Neural cell (in vitro differentiated cells): ENCODE results near the gene SRGAP3. TPM values are rescaled to one million over a fixed set of nuclear protein-coding genes. Genes with fewer than 3 reads are reported as not detected.
A peak's percentile ranks its signal among the peaks of the same experiment; 100 is the strongest.

Source experiments
- H2AFZ ChIP-seq: fragments of 200-600, 300-800 bp; sonication (generic), shearing (Covaris generic); 2 replicates; pipeline ENCODE4 v1.6.0; 2014; ENCODE audit warnings: low read depth, mild to moderate bottlenecking, antibody characterized with exemption, low read length, moderate library complexity
- H3F3A ChIP-seq: fragments of 200-600 bp; shearing (Covaris generic); 2 replicates; pipeline ENCODE4 v1.6.1; 2016; ENCODE audit warnings: mild to moderate bottlenecking, moderate library complexity, mixed read lengths, antibody characterized with exemption, low read length; ENCODE audit not compliant: insufficient read depth, poor library complexity, severe bottlenecking
- H3K27ac ChIP-seq: fragments of 200-600, 300-800 bp; sonication (generic), shearing (Covaris generic); 2 replicates; pipeline ENCODE4 v1.5.1; 2014; ENCODE audit warnings: mild to moderate bottlenecking, low read length, moderate library complexity
- H3K27me3 ChIP-seq: fragments of 300-800, 200-600 bp; sonication (generic), shearing (Covaris generic); 2 replicates; pipeline ENCODE4 v1.6.0; 2014; ENCODE audit warnings: mild to moderate bottlenecking, low read depth, low read length, moderate library complexity; ENCODE audit not compliant: insufficient read depth
- H3K36me3 ChIP-seq: fragments of 300-800, 200-600 bp; sonication (generic), shearing (Covaris generic); 2 replicates; pipeline ENCODE4 v1.5.1; 2014; ENCODE audit warnings: mild to moderate bottlenecking, antibody characterized with exemption, low read length, moderate library complexity; ENCODE audit not compliant: insufficient read depth
- H3K4me2 ChIP-seq: fragments of 300-800, 200-600 bp; sonication (generic), shearing (Covaris generic); 2 replicates; pipeline ENCODE4 v1.6.0; 2014; ENCODE audit warnings: mild to moderate bottlenecking, low read length
- H3K4me3 ChIP-seq: fragments of 300-800, 200-600 bp; sonication (generic), shearing (Covaris generic); 2 replicates; pipeline ENCODE4 v1.5.1; 2014; ENCODE audit warnings: mild to moderate bottlenecking, low read length, moderate library complexity
- H3K79me2 ChIP-seq: fragments of 200-600 bp; shearing (Covaris generic); replicated peaks from 2 replicates; pipeline ENCODE4 v1.6.0; 2014; ENCODE audit warnings: mild to moderate bottlenecking, low read length, moderate library complexity; ENCODE audit not compliant: insufficient read depth
- H3K9ac ChIP-seq: fragments of 300-800, 200-600 bp; sonication (generic), shearing (Covaris generic); 2 replicates; pipeline ENCODE4 v1.6.1; 2016; ENCODE audit warnings: mild to moderate bottlenecking, low read length, mixed read lengths
- H3K9me2 ChIP-seq: fragments of 200-600 bp; shearing (Covaris generic); 2 replicates; pipeline ENCODE4 v1.6.1; 2016; ENCODE audit warnings: mild to moderate bottlenecking, low read length, mixed read lengths; ENCODE audit not compliant: insufficient read depth
- H3K9me3 ChIP-seq: fragments of 200-600, 300-800 bp; sonication (generic), shearing (Covaris generic); 2 replicates; pipeline ENCODE4 v1.6.1; 2016; ENCODE audit warnings: mild to moderate bottlenecking, mixed run types, low read length, moderate library complexity, mixed read lengths
- H4K20me1 ChIP-seq: fragments of 200-600 bp; shearing (Covaris generic); 2 replicates; pipeline ENCODE4 v1.6.1; 2016; ENCODE audit warnings: mild to moderate bottlenecking, mixed run types; ENCODE audit not compliant: insufficient read depth
- EZH2 ChIP-seq: fragments of 200-600, 300-800 bp; shearing (Covaris generic), sonication (generic); IDR thresholded peaks from 2 replicates; pipeline ENCODE4 v1.6.1; 2014; ENCODE audit warnings: antibody characterized with exemption, low read length, borderline replicate concordance, mild to moderate bottlenecking; ENCODE audit not compliant: insufficient read depth, poor library complexity, severe bottlenecking
- MXI1 ChIP-seq: fragments of 450-650 bp; conservative IDR thresholded peaks from 2 replicates; pipeline ENCODE4 v1.6.1; 2014; ENCODE audit warnings: antibody characterized with exemption, mild to moderate bottlenecking; ENCODE audit not compliant: poor library complexity, severe bottlenecking
- POLR2AphosphoS5 ChIP-seq: IDR thresholded peaks from 2 replicates; pipeline ENCODE4 v1.6.1; 2012
- RAD21 ChIP-seq: fragments of 450-650 bp; conservative IDR thresholded peaks from 2 replicates; pipeline ENCODE4 v1.6.1; 2014; ENCODE audit warnings: antibody characterized with exemption, mild to moderate bottlenecking, moderate library complexity
- SMC3 ChIP-seq: fragments of 450-650 bp; conservative IDR thresholded peaks from 2 replicates; pipeline ENCODE4 v1.6.1; 2014; ENCODE audit warnings: antibody characterized with exemption, mild to moderate bottlenecking, moderate library complexity; ENCODE audit not compliant: poor library complexity
- TAF1 ChIP-seq: IDR thresholded peaks from 2 replicates; pipeline ENCODE4 v1.6.1; 2012; ENCODE audit warnings: low read depth
- polyA plus RNA-seq: library from polyadenylated mRNA; depleted of rRNA; stranded (reverse); fragments of >200 nt; gene quantifications from 2 replicates; pipeline ENCODE4 v1.2.3, GENCODE V29; 2014
- TF ChIP-seq, protein P1 (sequence below): IDR thresholded peaks from 2 replicates; pipeline ENCODE4 v1.6.1; 2012; ENCODE audit warnings: borderline replicate concordance
- TF ChIP-seq, protein P2 (sequence below): fragments of 450-650 bp; IDR thresholded peaks from 2 replicates; pipeline ENCODE4 v1.5.1; 2014; ENCODE audit warnings: antibody characterized with exemption, mild to moderate bottlenecking, moderate library complexity; ENCODE audit not compliant: poor library complexity, severe bottlenecking

SRGAP3 gene
- polyA plus RNA-seq, 1 donor from 2014 or later: 31.5 TPM

DNA sequence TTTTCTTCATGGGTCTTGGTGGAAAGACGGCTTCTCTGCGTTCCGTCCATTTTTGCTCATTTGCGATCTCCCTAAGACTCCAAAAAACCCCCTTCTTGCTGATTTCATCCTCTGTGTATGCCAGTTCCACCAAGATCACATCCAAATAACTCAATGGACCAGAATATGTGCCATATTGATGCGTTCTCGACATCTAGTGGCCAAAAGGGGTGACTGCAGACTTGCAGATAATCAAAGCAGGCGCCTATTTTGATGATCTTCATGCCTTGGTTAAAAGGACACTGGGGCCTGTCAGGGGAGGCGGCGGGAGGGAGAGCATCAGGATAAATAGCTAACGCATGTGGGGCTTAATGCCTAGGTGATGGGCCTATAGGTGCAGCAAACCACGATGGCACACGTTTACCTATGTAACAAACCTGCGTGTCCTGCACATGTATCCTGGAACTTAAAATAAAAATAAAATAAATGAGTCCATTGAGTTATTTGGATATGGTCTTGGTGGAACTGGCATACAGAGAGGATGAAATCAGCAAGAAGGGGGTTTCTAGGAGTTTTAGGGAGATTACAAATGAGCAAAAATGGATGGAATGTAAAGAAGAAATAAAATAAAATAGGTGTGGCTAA is 182.0 kb downstream of the SRGAP3 start:
- no peak overlapping the region for H3K9ac ChIP-seq
- peaks cover 4% of the 10 kb centered on the region for H3K9me3 ChIP-seq
- H3K4me2 ChIP-seq: no peak overlapping the region
- H3K36me3 ChIP-seq: peaks cover 4% of the 10 kb centered on the region
- no peak overlapping the region for H2AFZ ChIP-seq
- TF ChIP-seq, protein P1, sequence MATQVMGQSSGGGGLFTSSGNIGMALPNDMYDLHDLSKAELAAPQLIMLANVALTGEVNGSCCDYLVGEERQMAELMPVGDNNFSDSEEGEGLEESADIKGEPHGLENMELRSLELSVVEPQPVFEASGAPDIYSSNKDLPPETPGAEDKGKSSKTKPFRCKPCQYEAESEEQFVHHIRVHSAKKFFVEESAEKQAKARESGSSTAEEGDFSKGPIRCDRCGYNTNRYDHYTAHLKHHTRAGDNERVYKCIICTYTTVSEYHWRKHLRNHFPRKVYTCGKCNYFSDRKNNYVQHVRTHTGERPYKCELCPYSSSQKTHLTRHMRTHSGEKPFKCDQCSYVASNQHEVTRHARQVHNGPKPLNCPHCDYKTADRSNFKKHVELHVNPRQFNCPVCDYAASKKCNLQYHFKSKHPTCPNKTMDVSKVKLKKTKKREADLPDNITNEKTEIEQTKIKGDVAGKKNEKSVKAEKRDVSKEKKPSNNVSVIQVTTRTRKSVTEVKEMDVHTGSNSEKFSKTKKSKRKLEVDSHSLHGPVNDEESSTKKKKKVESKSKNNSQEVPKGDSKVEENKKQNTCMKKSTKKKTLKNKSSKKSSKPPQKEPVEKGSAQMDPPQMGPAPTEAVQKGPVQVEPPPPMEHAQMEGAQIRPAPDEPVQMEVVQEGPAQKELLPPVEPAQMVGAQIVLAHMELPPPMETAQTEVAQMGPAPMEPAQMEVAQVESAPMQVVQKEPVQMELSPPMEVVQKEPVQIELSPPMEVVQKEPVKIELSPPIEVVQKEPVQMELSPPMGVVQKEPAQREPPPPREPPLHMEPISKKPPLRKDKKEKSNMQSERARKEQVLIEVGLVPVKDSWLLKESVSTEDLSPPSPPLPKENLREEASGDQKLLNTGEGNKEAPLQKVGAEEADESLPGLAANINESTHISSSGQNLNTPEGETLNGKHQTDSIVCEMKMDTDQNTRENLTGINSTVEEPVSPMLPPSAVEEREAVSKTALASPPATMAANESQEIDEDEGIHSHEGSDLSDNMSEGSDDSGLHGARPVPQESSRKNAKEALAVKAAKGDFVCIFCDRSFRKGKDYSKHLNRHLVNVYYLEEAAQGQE: no peak
- TF ChIP-seq RAD21 (peak; percentile 65), SMC3 (peak; percentile 67), POLR2AphosphoS5 (no peak)
- TF ChIP-seq, protein P2, sequence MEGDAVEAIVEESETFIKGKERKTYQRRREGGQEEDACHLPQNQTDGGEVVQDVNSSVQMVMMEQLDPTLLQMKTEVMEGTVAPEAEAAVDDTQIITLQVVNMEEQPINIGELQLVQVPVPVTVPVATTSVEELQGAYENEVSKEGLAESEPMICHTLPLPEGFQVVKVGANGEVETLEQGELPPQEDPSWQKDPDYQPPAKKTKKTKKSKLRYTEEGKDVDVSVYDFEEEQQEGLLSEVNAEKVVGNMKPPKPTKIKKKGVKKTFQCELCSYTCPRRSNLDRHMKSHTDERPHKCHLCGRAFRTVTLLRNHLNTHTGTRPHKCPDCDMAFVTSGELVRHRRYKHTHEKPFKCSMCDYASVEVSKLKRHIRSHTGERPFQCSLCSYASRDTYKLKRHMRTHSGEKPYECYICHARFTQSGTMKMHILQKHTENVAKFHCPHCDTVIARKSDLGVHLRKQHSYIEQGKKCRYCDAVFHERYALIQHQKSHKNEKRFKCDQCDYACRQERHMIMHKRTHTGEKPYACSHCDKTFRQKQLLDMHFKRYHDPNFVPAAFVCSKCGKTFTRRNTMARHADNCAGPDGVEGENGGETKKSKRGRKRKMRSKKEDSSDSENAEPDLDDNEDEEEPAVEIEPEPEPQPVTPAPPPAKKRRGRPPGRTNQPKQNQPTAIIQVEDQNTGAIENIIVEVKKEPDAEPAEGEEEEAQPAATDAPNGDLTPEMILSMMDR: peak; percentile 78
- H3K27ac ChIP-seq: no peak overlapping the region
- no peaks in the 10 kb centered on the region for H4K20me1 ChIP-seq
- H3K79me2 ChIP-seq: no peaks in the 10 kb centered on the region
- no peaks in the 10 kb centered on the region for H3K27me3 ChIP-seq
- H3K4me3 ChIP-seq: no peak overlapping the region
- H3K9me2 ChIP-seq: no peaks in the 10 kb centered on the region
- no peaks in the 10 kb centered on the region for H3F3A ChIP-seq

DNA sequence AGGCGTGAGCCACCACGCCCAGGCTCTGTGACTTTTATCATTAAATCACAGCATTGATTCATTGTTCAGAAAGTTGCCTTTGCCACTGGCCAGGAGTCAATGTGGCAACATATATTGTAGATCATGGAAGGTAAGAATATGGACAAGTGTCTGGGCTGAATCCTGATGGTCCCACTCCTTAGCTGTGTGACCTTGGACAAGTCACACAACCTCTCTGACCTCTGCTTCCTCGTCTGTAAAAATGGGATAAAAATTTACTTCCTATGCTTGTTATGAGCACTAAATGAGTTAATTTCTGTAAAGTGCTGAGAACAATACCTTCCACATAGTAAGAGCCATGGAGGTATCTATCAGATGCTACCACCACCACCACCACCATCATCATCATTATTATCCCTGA is 182.7 kb downstream of the SRGAP3 start:
- Histone ChIP-seq H2AFZ (no peak overlapping the region), H3K27me3 (no peaks in the 10 kb centered on the region), H3K4me2 (no peak overlapping the region), H3K9me2 (no peaks in the 10 kb centered on the region), H3K4me3 (no peak overlapping the region), H3K36me3 (peaks cover 6% of the 10 kb centered on the region), H3K27ac (no peak overlapping the region), H4K20me1 (no peaks in the 10 kb centered on the region), H3K9me3 (peaks cover 6% of the 10 kb centered on the region), H3K79me2 (no peaks in the 10 kb centered on the region), H3F3A (no peaks in the 10 kb centered on the region), H3K9ac (no peak overlapping the region)
- TF ChIP-seq TAF1: no peak

DNA sequence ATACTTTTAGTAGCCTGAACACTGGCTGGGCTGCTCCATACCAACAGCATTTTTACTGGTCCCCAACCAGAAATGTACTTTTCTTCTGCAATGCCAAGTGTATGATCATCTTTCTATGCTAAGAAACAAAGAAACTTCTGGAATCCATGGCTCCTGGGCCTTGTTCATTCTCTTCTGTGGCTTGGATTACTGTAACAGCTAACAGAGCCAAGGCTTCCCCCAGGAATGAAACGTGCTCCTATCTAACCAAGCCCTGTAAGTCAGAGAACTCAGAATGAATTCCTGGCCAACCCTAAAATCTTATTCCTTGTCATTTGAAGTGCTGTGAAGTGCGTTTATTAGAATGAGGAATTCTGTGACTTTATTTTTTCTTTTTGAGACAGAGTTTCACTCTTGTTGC is 183.3 kb downstream of the SRGAP3 start:
- no peak overlapping the region for H3K27ac ChIP-seq
- H3K9me3 ChIP-seq: peaks cover 6% of the 10 kb centered on the region
- no peaks in the 10 kb centered on the region for H3K9me2 ChIP-seq

More for the DNA sequence above, 183.3 kb downstream of the SRGAP3 start:
- Histone ChIP-seq H3K9ac (no peak overlapping the region), H3F3A (no peaks in the 10 kb centered on the region), H3K79me2 (no peaks in the 10 kb centered on the region), H3K4me2 (no peak overlapping the region), H4K20me1 (no peaks in the 10 kb centered on the region), H3K4me3 (no peak overlapping the region), H3K27me3 (no peaks in the 10 kb centered on the region), H3K36me3 (peaks cover 6% of the 10 kb centered on the region), H2AFZ (no peak overlapping the region)
- no peak for TF ChIP-seq SMC3
- no peak for TF ChIP-seq EZH2
- no peak for TF ChIP-seq POLR2AphosphoS5
- TF ChIP-seq, protein P2: no peak
- TF ChIP-seq MXI1: no peak
